HepG2 (cell line): ENCODE measurements around the gene GPX1. TPM values are rescaled to one million over a fixed set of nuclear protein-coding genes. Genes with fewer than 3 reads are reported as not detected.
A peak's percentile ranks its signal among the peaks of the same experiment; 100 is the strongest.

ENCODE experiments used
- DZIP1 ChIP-seq: sonication (generic); formaldehyde crosslinking; IDR thresholded peaks from 2 replicates; pipeline ENCODE4 v1.5.0; 2020; ENCODE audit warnings: mild to moderate bottlenecking, missing genetic modification reagents
- FOXM1 ChIP-seq: sonication (generic); formaldehyde crosslinking; IDR thresholded peaks from 2 replicates; pipeline ENCODE4 v1.5.0; 2020; ENCODE audit warnings: missing genetic modification reagents
- GPBP1L1 ChIP-seq: sonication (generic); formaldehyde crosslinking; IDR thresholded peaks from 2 replicates; pipeline ENCODE4 v1.5.0; 2020; ENCODE audit warnings: mild to moderate bottlenecking, missing genetic modification reagents
- IKZF4 ChIP-seq: sonication (generic); formaldehyde crosslinking; IDR thresholded peaks from 2 replicates; pipeline ENCODE4 v1.5.1; 2020; ENCODE audit warnings: borderline replicate concordance, mild to moderate bottlenecking, low read depth, missing genetic modification reagents; ENCODE audit errors: not compliant biosample characterization
- MED8 ChIP-seq: sonication (generic); formaldehyde crosslinking; IDR thresholded peaks from 2 replicates; pipeline ENCODE4 v1.8.1; 2023; ENCODE audit warnings: mild to moderate bottlenecking, missing genetic modification reagents; ENCODE audit not compliant: insufficient replicate concordance
- SRSF9 ChIP-seq: fragments of 200-400 bp; formaldehyde crosslinking; IDR thresholded peaks from 2 replicates; pipeline ENCODE4 v1.6.1; 2018; ENCODE audit warnings: borderline replicate concordance, mild to moderate bottlenecking, low read depth, low read length; ENCODE audit not compliant: insufficient read depth, poor library complexity, severe bottlenecking
- XBP1 ChIP-seq: sonication (generic); formaldehyde crosslinking; IDR thresholded peaks from 2 replicates; pipeline ENCODE4 v1.5.0; 2020; ENCODE audit warnings: missing genetic modification reagents
- ZMYM2 ChIP-seq: sonication (generic); formaldehyde crosslinking; IDR thresholded peaks from 2 replicates; pipeline ENCODE4 v1.8.0; 2022; ENCODE audit warnings: mild to moderate bottlenecking, missing genetic modification reagents
- ZNF10 ChIP-seq: sonication (generic); formaldehyde crosslinking; IDR thresholded peaks from 2 replicates; pipeline ENCODE4 v1.4.0; 2020; ENCODE audit warnings: mild to moderate bottlenecking, low read depth, missing genetic modification reagents, borderline replicate concordance
- ZNF136 ChIP-seq: sonication (generic); formaldehyde crosslinking; IDR thresholded peaks from 2 replicates; pipeline ENCODE4 v1.8.1; 2022; ENCODE audit warnings: low read depth, mild to moderate bottlenecking, moderate library complexity, missing genetic modification reagents
- ZNF256 ChIP-seq: sonication (generic); formaldehyde crosslinking; conservative IDR thresholded peaks from 2 replicates; pipeline ENCODE4 v1.4.0; 2020; ENCODE audit warnings: missing genetic modification reagents
- ZNF451 ChIP-seq: sonication (generic); formaldehyde crosslinking; IDR thresholded peaks from 2 replicates; pipeline ENCODE4 v1.5.0; 2020; ENCODE audit warnings: mild to moderate bottlenecking, missing genetic modification reagents
- ZNF660 ChIP-seq: sonication (generic); formaldehyde crosslinking; IDR thresholded peaks from 2 replicates; pipeline ENCODE4 v1.5.1; 2020; ENCODE audit warnings: mild to moderate bottlenecking, low read depth, missing genetic modification reagents, borderline replicate concordance
- polyA plus RNA-seq, 8 experiments: library from polyadenylated mRNA; depleted of rRNA in 3 of 8; stranded (reverse) in 7 of 8; unstranded in 1 of 8; fragments of >200 nt; fragmentation: Illumina TruSeq in 4 of 8; extraction: Trizol in 4 of 8; gene quantifications; 2 replicates each; pipeline versions ENCODE4 v1.2.1 to v1.2.3, GENCODE V29; 2011 to 2016; ENCODE audit warnings: low read depth in 4 of 8, missing spikeins in 1 of 8, mixed read lengths in 1 of 8; ENCODE audit not compliant: insufficient read depth in 1 of 8
- total RNA-seq, 5 experiments: library from RNA; depleted of rRNA; stranded (reverse); fragments of >200 nt; fragmentation: Illumina TruSeq; extraction: Trizol; gene quantifications; 2 replicates each; pipeline ENCODE4 v1.2.3, GENCODE V29; 2016; ENCODE audit warnings: low read depth in 1 of 5
- TF ChIP-seq, protein P1 (sequence below): IDR thresholded peaks from 2 replicates; pipeline ENCODE4 v1.6.1; 2016; ENCODE audit warnings: low read depth, borderline replicate concordance
- TF ChIP-seq, protein P2 (sequence below): sonication (generic); formaldehyde crosslinking; IDR thresholded peaks from 2 replicates; pipeline ENCODE4 v1.5.1; 2020; ENCODE audit warnings: missing genetic modification reagents, mild to moderate bottlenecking, borderline replicate concordance
- TF ChIP-seq, protein P3 (sequence below): sonication (generic); formaldehyde crosslinking; IDR thresholded peaks from 2 replicates; pipeline ENCODE4 v1.5.1; 2020; ENCODE audit warnings: mild to moderate bottlenecking, missing genetic modification reagents, borderline replicate concordance
- TF ChIP-seq, protein P4 (sequence below): sonication (generic); formaldehyde crosslinking; IDR thresholded peaks from 2 replicates; pipeline ENCODE4 v1.4.0; 2020; ENCODE audit warnings: mild to moderate bottlenecking, low read depth, missing genetic modification reagents

The GPX1 gene
- total and polyA plus RNA-seq, 2 of the 13 experiments (the other 11 are each of a cell fraction or from before 2014, with no cell fraction given) = 149 to 168 TPM

GRCh38 chr3:49358217-49358883, at the start of gene GPX1 (continued):
- TF ChIP-seq, protein P1, sequence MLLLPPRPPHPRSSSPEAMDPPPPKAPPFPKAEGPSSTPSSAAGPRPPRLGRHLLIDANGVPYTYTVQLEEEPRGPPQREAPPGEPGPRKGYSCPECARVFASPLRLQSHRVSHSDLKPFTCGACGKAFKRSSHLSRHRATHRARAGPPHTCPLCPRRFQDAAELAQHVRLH (CRISPR knock-in tag) = no peak
- TF ChIP-seq, protein P2, sequence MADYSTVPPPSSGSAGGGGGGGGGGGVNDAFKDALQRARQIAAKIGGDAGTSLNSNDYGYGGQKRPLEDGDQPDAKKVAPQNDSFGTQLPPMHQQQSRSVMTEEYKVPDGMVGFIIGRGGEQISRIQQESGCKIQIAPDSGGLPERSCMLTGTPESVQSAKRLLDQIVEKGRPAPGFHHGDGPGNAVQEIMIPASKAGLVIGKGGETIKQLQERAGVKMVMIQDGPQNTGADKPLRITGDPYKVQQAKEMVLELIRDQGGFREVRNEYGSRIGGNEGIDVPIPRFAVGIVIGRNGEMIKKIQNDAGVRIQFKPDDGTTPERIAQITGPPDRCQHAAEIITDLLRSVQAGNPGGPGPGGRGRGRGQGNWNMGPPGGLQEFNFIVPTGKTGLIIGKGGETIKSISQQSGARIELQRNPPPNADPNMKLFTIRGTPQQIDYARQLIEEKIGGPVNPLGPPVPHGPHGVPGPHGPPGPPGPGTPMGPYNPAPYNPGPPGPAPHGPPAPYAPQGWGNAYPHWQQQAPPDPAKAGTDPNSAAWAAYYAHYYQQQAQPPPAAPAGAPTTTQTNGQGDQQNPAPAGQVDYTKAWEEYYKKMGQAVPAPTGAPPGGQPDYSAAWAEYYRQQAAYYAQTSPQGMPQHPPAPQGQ = no peak
- peak; percentile 75; the same call in 1 of the 2 replicates for TF ChIP-seq DZIP1 (CRISPR knock-in tag)
- TF ChIP-seq XBP1 (CRISPR knock-in tag) = 0 out of 2 replicates have a peak, but pooled peaks have one; percentile 20
- no peak for TF ChIP-seq IKZF4 (CRISPR knock-in tag)
- peak; percentile 54; the same call in 1 of the 2 replicates for TF ChIP-seq ZMYM2 (CRISPR knock-in tag)
- TF ChIP-seq ZNF451 (CRISPR knock-in tag) = peak; percentile 65; the same call in 1 of the 2 replicates
- TF ChIP-seq MED8 (CRISPR knock-in tag) = peak; percentile 75
- TF ChIP-seq FOXM1 (CRISPR knock-in tag) = no peak
- no peak for TF ChIP-seq SRSF9
- no peak for TF ChIP-seq ZNF660 (CRISPR knock-in tag)
- TF ChIP-seq, protein P3, sequence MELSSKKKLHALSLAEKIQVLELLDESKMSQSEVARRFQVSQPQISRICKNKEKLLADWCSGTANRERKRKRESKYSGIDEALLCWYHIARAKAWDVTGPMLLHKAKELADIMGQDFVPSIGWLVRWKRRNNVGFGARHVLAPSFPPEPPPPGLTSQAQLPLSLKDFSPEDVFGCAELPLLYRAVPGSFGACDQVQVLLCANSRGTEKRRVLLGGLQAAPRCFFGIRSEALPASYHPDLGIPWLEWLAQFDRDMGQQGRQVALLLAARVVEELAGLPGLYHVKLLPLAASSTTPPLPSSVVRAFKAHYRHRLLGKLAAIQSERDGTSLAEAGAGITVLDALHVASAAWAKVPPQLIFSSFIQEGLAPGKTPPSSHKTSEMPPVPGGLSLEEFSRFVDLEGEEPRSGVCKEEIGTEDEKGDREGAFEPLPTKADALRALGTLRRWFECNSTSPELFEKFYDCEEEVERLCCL = no peak
- no peak for TF ChIP-seq ZNF136 (CRISPR knock-in tag)
- TF ChIP-seq GPBP1L1 = no peak
- TF ChIP-seq, protein P4, sequence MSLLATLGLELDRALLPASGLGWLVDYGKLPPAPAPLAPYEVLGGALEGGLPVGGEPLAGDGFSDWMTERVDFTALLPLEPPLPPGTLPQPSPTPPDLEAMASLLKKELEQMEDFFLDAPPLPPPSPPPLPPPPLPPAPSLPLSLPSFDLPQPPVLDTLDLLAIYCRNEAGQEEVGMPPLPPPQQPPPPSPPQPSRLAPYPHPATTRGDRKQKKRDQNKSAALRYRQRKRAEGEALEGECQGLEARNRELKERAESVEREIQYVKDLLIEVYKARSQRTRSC (CRISPR knock-in tag) = no peak
- peak; percentile 71; the same call in 1 of the 2 replicates for TF ChIP-seq ZNF256
- no peak for TF ChIP-seq ZNF10 (CRISPR knock-in tag)
